Esophagus squamous epithelium (tissue), 5 donors: Measurements from ENCODE around the gene PICK1. TPM values are rescaled to one million over a fixed set of nuclear protein-coding genes. Genes with fewer than 3 reads are reported as not detected.

Experiments used
- DNase-seq: peaks from one replicate; lab custom pipeline; 2025; lab: John Stamatoyannopoulos, UW
- H3K27ac ChIP-seq, 4 donors: fragments of 200-600 bp; sonication (generic); one replicate each; pipeline ENCODE4 v1.5.1; 2016 to 2019; ENCODE audit warnings: mild to moderate bottlenecking in 1 of 4
- H3K27me3 ChIP-seq, 4 donors: fragments of 200-600 bp; sonication (generic); 1 replicate in 3 of 4; 2 replicates in 1 of 4; pipeline versions ENCODE4 v1.5.1 to v1.6.0; 2017 to 2021; ENCODE audit warnings: antibody characterized with exemption in 1 of 4
- H3K36me3 ChIP-seq, 3 donors: fragments of 200-600 bp; sonication (generic); one replicate each; pipeline ENCODE4 v1.5.1; 2016 to 2019
- H3K4me1 ChIP-seq, 3 donors: fragments of 200-600 bp; sonication (generic); one replicate each; pipeline ENCODE4 v1.5.1; 2017 to 2019
- H3K4me3 ChIP-seq, 4 donors: fragments of 200-600 bp; sonication (generic); 1 replicate in 3 of 4; 2 replicates in 1 of 4; pipeline ENCODE4 v1.5.1; 2016 to 2019; ENCODE audit warnings: mild to moderate bottlenecking in 2 of 4, moderate library complexity in 1 of 4
- H3K9me3 ChIP-seq, 3 donors: fragments of 200-600 bp; sonication (generic); one replicate each; pipeline ENCODE4 v1.5.1; 2016 to 2019
- CTCF ChIP-seq, 6 experiments: fragments of 450-650 bp in 4 of 6; fragments of 200-600 bp in 2 of 6; sonication (generic) in 2 of 6; IDR thresholded peaks; one replicate each; pipeline ENCODE4 v1.5.1; 2016 to 2019; ENCODE audit warnings: antibody characterized with exemption in 6 of 6, mild to moderate bottlenecking in 4 of 6, moderate library complexity in 4 of 6
- POLR2A ChIP-seq, 4 donors: fragments of 450-650 bp; IDR thresholded peaks; one replicate each; pipeline ENCODE4 v1.6.1; 2017; ENCODE audit warnings: antibody characterized with exemption in 4 of 4, mild to moderate bottlenecking in 4 of 4, moderate library complexity in 3 of 4
- WGBS, 2 donors: methylation state at CpG; one replicate each; pipeline ENCODE4 v1.1.5; 2018; 5-methylcytosine and 5-hydroxymethylcytosine counted together
- intact Hi-C: fragments of 100-400 bp; cut with DNase I; formaldehyde crosslinking; loops from one replicate; pipeline ENCODE4 v1.15.0; 2022
- total RNA-seq, 4 donors: library from RNA; depleted of rRNA; stranded (reverse); fragments of >200 nt; gene quantifications; one replicate each; pipeline ENCODE4 v1.1.0, GENCODE V29; 2016
- donor health status: DM: yes; HTN: yes; CAD: no.

The PICK1 gene
- total RNA-seq, 4 donors from 2014 or later, result 26.3 to 53.1 (median 31.2) TPM

- intact Hi-C loops, result no loop called here
- 45 to 64% methylated on average over 7 to 22 of the region's 32 CpGs for WGBS, 2 donors
- H3K27ac ChIP-seq, result no peak overlapping the region
- TF ChIP-seq CTCF (IDR thresholded peaks at IDR 0.05), result no peak
- TF ChIP-seq POLR2A (IDR thresholded peaks at IDR 0.05), result no peak
- DNase-seq, result no peak
- H3K27me3 ChIP-seq, result no peaks in the 10 kb centered on the region
- H3K4me1 ChIP-seq, result peaks cover 0 to 12% (median 0%) of the 10 kb centered on the region in 3 donors
- H3K36me3 ChIP-seq, result no peaks in the 10 kb centered on the region
- no peaks in the 10 kb centered on the region for H3K9me3 ChIP-seq
- no peak overlapping the region for H3K4me3 ChIP-seq
These were observed 40.6 kb downstream of the PICK1 start for GRCh38 chr22:38097557-38098409.

GRCh38 chr22:38098410-38099249 lies 41.4 kb downstream of the PICK1 start:
- Histone ChIP-seq H3K27me3 (no peaks in the 10 kb centered on the region), H3K4me1 (peaks cover 0 to 12% (median 0%) of the 10 kb centered on the region in 3 donors), H3K9me3 (no peaks in the 10 kb centered on the region), H3K4me3 (no peak overlapping the region), H3K36me3 (no peaks in the 10 kb centered on the region), H3K27ac (no peak overlapping the region)
- no peak for DNase-seq
- 53 to 58% methylated on average over 7 to 9 of the region's 9 CpGs for WGBS, 2 donors
- TF ChIP-seq POLR2A (IDR thresholded peaks at IDR 0.05), result no peak
- no peak for TF ChIP-seq CTCF (IDR thresholded peaks at IDR 0.05)
- intact Hi-C loops, result no loop called here

GRCh38 chr22:38103641-38104040 lies 46.4 kb downstream of the PICK1 start:
- intact Hi-C loops, result loop anchor here (10.0 kb wide), 1 partner anchor 121 kb away; no protein-coding TSS in a partner anchor
- H3K27me3 ChIP-seq, result no peaks in the 10 kb centered on the region
- H3K4me3 ChIP-seq, result no peak overlapping the region
- no peaks in the 10 kb centered on the region for H3K36me3 ChIP-seq
- peaks cover 0 to 13% (median 5%) of the 10 kb centered on the region in 3 donors for H3K4me1 ChIP-seq
- H3K27ac ChIP-seq, result no peak overlapping the region
- 62 to 72% methylated on average over 8 of the region's 8 CpGs for WGBS, 2 donors
- H3K9me3 ChIP-seq, result no peaks in the 10 kb centered on the region
- no peak for TF ChIP-seq POLR2A (IDR thresholded peaks at IDR 0.05)
- no peak for TF ChIP-seq CTCF (IDR thresholded peaks at IDR 0.05)
- DNase-seq, result no peak

GRCh38 chr22:38104084-38104483 lies 46.9 kb downstream of the PICK1 start:
- Histone ChIP-seq H3K9me3 (no peaks in the 10 kb centered on the region), H3K36me3 (no peaks in the 10 kb centered on the region), H3K27ac (no peak overlapping the region), H3K4me3 (no peak overlapping the region), H3K4me1 (peaks cover 0 to 13% (median 5%) of the 10 kb centered on the region in 3 donors), H3K27me3 (no peaks in the 10 kb centered on the region)
- intact Hi-C loops, result loop anchor here (10.0 kb wide), 1 partner anchor 121 kb away; no protein-coding TSS in a partner anchor
- DNase-seq, result no peak
- TF ChIP-seq CTCF (IDR thresholded peaks at IDR 0.05) (peak in 3 of 6 experiments; percentile 22 to 32 (median 32)), POLR2A (IDR thresholded peaks at IDR 0.05) (no peak)
- 78 to 81% methylated on average over 6 of the region's 6 CpGs for WGBS, 2 donors
